HG03432 (cell line): Measurements from ENCODE around the gene SCARB1.

Source experiments
- ATAC-seq: cut with Tn5 transposase; IDR thresholded peaks from one replicate; pipeline ENCODE4 v1.9.1; 2021; ENCODE audit warnings: mild to moderate bottlenecking, moderate library complexity; ENCODE audit not compliant: unreplicated experiment

The SCARB1 gene

DNA sequence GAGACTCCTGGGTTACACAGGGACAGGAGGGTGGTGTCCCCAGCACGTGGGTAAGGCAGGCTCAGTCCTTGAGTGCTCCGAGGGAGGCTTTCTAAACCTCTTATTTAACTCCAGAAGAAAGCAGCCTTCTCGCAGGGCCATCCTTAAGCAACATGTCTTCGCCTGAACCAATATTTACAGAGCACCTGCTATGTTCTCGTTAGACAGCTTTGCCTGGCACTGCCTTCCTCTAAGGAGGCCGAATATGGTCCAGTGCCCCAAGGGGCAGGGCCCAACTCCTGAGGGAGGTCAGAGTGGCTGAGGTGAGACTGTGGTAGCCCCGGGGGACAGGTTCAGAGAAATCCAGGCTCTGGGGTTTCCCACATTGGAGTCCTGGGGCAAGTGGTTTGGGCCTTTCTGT is 2.1 kb upstream of the SCARB1 start:
- no peak for ATAC-seq

GRCh38 chr12:124864326-124864752 is 675 bp upstream of the SCARB1 start:
- ATAC-seq = no peak

DNA sequence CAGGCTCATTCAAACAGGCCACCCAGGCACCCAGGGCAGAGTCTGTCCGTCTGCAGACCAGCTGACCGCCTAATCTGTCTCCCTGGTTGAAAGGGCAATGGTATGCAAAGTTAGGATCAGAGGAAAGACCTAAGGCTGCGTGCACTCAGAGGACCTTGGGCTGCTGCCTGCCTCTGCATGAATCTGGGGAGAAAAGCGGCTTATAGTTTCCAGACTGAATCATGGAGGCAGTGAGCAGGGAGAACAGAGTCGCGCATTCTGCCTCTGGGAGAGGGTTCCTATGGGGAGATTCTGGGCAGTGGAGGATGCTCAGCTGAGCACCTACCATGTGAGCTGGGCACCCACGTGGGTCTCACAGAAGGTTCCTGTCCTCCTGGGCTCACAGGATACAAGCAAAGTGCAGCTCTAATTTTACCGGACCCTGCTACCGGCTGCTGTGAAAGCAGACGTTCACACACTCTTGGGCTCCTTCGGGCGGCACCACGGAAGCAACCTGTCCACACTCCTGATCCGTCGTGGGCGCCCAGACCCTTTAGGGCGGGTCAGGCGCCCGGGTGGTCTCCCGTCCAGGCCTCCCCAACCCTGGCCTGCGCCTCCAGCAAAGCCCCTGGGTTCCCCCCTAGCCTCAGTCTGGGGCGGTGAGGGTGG is 772 bp downstream of the SCARB1 start:
- ATAC-seq = peak; percentile 19

DNA sequence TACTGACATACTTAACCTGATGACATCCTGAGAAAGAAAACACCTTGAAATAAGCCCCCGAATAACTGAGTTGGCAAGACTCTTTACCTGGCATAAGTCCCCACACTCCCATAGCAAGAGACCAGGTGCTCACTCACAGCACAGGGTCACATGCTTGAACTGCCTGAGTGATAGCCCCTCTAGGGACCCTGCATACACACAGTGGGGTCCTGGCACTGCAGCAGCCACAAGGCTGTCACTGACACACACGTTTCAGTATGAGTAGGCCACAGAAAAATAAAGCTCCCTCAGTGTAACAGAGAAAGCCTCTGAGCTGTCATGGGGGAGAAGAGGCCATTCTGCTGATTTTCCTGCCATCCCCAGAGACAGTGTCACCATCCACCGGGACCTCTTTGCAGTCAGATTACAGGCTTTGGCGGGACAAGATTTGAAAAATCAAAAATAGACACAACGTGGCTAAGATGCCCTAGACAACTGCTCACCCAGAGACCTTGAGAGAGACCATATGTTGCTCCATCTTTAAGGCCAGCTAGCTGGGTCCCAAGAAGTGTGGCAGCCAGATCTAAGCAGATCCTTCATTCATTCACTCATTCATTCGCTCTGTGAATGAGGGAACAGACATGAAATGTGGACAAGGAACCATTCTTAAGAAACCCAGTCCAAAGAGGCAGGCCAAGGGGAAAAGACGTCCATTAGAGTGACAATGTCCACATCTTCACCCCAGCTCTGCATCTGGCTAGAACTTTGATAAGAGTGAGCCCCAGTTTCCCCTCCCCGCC is 1.6 kb downstream of the SCARB1 start:
- ATAC-seq = peak; percentile 35

DNA sequence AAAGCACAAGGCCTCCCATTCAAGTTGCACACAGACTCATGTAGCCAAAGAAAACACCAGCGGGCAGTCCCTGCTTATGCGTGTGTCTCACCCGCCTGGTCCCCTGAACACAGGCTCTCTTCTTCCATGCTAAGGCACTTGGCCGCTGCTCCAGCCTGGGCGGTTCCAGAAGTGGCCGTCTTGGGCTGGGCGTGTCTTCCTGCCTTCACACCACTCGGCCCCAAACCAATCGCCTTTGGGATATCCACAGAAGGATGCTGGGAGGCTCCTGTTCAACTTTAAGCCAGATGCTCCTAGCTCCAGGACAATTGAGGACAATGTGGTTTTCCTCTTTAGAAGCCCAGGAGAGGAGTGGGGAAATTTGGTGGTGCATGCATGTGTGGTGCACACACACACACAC is 2.2 kb downstream of the SCARB1 start:
- ATAC-seq = peak; percentile 28

GRCh38 chr12:124857921-124858461 is 5.7 kb downstream of the SCARB1 start:
- no peak for ATAC-seq

GRCh38 chr12:124856842-124857178 is 6.9 kb downstream of the SCARB1 start:
- ATAC-seq = no peak

DNA sequence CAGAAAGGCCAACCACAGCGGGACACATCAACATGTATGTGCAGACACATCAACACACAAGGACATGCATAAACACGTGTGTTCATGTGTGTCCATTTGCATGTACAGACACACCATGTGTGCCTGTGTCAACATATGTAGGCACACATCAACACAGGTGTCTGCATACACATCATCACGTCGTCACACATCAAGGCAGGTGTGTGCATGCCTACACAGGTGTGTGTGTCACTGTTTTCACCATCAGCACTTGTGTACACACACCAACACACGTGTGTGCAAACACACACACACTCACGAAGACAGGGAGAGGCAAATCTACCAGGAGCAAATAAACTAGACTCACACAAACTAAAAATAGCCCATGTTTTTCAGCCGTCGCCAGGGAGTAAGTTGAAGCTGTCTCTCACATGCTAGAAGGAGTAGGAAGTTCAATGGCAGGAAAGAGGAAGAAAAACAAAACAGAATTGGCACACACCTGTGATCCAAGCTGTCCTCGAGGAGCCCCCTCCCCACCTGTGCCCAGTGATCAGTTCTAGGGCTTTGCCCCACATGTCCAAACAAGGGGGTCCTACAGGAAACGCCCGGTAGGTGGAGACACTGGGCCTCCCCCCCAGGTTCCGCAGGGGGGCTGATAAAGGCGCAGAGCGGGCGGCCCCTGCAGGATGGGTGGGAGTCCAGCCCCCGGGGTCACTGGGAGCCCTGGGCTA is 7.4 kb downstream of the SCARB1 start:
- no peak for ATAC-seq

DNA sequence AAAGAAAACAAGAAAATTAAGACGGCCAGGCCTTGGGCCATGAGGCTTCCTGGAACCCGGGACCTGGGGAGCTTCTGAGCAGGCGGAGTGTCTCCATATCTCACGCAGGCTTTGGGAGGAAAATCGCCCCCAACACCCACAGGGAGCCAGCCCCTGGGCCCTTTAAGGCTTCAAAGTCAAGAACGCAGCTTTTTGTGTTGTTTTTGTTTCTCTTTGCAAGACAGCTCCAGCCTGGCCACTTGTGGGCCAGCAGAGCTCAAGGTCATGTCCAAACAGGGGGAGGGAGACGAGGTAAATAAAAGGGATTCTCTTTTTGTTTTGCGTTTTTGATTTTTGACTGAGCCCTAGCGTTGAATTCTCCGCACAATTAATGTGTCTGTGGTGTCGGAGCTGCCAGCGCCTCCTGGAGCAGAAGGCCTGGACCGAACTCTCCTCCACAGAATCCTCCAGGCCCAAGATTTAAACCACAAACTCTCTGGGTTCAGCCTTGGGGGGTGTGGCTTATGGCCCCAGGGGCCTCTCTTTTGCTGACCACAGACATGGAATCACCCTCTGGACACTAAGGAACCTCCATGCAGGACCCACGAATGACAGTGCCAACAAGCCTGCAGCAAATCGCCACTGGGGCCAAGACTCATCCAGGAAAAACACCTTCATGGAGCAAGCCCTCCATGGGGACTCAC is 8.2 kb downstream of the SCARB1 start:
- no peak for ATAC-seq

GRCh38 chr12:124854637-124855184 is 9.0 kb downstream of the SCARB1 start:
- no peak for ATAC-seq

DNA sequence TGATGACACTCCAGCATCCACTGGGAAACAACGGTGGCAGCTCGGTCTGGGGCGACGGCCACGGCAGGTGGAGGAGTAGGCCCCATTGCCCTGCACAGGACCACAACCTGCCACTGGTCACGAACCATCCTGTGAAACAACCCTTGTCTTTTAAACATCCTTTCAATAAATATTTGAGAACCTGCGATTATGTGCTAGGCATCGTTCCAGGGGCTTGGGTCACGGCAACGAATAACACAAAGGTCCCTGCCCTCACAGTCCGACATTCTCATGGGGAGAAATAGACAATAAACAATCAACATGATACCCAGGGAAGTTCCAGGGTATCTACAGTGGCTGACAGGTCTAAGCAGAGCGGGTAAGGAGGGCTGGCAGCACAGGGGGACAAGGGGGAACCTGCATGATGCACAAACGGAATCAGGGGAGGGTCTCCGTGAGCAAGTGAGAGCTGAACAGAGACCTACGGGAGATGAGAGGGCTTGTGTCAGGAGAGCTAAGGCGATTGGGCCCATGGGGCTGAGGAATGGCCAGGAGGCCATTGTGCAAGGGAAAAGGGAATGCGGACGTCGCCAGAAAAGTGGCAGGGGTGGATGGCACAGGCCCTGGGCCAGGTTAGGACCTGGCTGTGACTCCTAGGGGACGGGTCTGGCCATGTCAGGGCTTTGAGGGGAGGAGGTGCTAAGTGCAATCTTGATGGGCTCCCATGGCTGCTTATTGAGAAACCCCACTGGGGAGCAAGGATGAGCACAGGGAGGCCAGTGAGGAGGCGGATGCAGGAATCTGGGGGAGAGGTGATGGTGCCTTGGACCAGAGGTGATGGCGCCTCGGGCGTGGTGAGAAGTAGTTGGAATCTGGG is 9.7 kb downstream of the SCARB1 start:
- ATAC-seq = no peak

GRCh38 chr12:124852911-124853427 is 10.7 kb downstream of the SCARB1 start:
- ATAC-seq = no peak

GRCh38 chr12:124852329-124852831 is 11.3 kb downstream of the SCARB1 start:
- no peak for ATAC-seq

DNA sequence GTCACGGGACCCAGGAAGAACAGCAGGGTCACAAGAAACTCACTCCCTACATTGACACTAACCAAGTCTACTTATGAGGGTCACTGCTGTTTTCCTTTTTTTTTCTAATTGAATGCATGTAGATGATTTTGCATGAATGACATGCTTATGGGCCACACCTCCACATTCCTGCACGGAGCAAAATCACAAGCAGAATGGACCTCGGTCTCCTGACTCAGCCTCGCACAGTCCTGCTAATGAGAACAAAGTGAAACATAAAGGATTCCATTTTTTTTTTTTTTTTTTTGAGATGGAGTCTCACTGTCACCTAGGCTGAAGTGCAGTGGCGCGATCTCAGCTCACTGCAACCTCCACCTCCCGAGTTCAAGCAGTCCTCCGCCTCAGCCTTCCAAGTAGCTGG is 12.3 kb downstream of the SCARB1 start:
- ATAC-seq = no peak

GRCh38 chr12:124849382-124849781 is 14.3 kb downstream of the SCARB1 start:
- no peak for ATAC-seq

DNA sequence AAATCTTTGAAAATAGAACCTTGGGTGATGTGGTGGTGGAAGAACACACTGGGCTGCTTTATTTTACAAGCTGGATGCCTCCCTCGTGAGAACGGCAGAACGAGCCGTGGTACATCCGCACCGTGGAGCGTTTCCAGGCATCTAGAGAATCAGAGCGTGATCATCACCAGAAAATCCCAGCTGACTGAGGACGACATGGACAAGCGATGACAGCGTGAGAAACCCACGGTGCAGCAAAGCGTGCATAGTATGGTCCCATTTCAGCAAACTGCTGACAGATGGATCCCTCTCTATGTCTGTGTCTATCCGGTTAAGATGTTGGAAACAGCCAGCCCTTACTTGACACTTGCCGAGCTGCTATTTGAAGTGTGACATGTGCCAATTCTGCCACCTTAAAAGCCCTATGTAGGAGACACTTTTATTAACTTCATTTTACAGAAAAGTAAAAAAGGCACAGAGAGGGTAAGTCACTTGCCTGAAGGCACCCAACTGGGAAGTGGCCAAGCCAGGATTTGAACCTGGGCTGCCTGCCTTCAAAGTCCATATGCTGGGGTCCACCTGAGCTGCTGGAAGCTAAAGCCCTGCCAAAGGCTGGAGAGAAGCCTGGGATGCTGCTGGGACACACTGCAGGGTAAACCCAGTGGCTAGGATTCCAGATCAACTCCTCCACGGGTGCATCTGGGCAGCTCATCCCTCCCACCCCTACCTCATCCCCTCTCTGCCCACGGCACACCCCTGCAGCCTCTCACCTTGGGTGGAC is 14.9 kb downstream of the SCARB1 start:
- no peak for ATAC-seq

DNA sequence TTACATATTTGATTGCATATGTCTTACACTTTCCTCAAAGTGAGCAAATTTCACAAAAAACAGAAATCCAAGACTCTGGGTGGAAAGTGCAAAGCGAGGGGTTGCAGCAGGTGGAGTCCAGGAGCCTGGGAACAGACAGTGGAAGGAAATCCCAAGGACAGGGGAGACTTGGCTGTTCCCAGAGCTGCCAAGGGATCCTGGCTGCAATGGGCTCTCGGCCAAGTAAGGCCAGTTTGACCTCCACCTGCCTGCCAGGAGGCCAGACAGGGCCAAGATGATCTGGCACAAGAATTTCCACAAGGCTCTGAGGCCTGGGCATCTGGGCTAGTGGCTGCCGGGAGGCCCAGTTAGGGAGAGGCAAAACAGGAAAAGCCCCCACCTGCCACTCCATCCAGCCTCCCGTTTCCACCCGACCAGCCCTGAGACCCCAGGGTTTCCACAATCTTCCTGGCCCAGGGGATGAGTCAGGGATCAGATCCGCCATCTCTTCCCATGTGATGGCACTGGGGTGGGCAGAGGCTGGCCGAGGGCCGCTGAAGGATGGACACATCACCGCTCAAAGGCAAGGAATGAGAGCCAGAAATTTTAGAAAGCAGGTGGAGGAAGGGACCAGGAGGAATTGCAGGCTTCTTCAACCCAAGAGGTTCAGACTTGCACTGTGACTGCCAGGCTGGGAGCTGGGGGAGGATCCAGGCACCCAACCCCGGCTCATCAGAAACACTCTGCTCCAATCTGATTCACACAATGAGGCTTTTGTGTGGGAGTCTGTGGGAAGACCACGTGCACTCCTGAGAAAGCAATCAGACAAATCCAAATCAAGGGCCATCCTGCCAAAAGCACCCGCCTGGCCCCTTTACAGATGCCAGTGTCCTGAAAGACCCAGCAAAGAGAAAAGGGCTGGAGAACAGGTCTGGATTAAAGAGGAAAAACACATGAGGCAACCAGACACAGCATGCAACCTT is 16.3 kb downstream of the SCARB1 start:
- no peak for ATAC-seq
